ENCODE measurements around the gene COX20.

Gene COX20

GRCh38 chr1:244854166-244854565, 18.7 kb downstream of the COX20 start:
- DNase-seq: no peak

- no peak for DNase-seq
Measured at GRCh38 chr1:244854865-244855578, 19.6 kb downstream of the COX20 start.

GRCh38 chr1:244857761-244858160, 22.3 kb downstream of the COX20 start:
- no peak for DNase-seq

GRCh38 chr1:244858357-244858756, 22.9 kb downstream of the COX20 start:
- DNase-seq: no peak

GRCh38 chr1:244860078-244860477, 24.6 kb downstream of the COX20 start:
- no peak for DNase-seq

- DNase-seq: no peak
Measured at GRCh38 chr1:244860914-244861610, 25.6 kb downstream of the COX20 start.

- DNase-seq: no peak
Measured at GRCh38 chr1:244861683-244862082, 26.2 kb downstream of the COX20 start.

GRCh38 chr1:244862354-244862698, 26.9 kb downstream of the COX20 start:
- no peak for DNase-seq

GRCh38 chr1:244862699-244863490, 27.4 kb downstream of the COX20 start:
- DNase-seq: peak; percentile 97

- no peak for DNase-seq
Measured at GRCh38 chr1:244863491-244864252, 28.2 kb downstream of the COX20 start.

- DNase-seq: peak; percentile 98
Measured at GRCh38 chr1:244864253-244865027, 29.0 kb downstream of the COX20 start, which contains the start of gene HNRNPU. Gene HNRNPU (minus strand): TSS chr1:244864543. CDS start chr1:244864307, 236 bp downstream.

- DNase-seq: no peak
Measured at GRCh38 chr1:244865028-244865371, 29.5 kb downstream of the COX20 start.

GRCh38 chr1:244865820-244866219, 30.4 kb downstream of the COX20 start:
- DNase-seq: no peak

GRCh38 chr1:244866355-244866754, 30.9 kb downstream of the COX20 start:
- no peak for DNase-seq

- no peak for DNase-seq
Measured at GRCh38 chr1:244868484-244869363, 33.3 kb downstream of the COX20 start.

- no peak for DNase-seq
Measured at GRCh38 chr1:244869364-244869827, 33.9 kb downstream of the COX20 start.

- no peak for DNase-seq
Measured at GRCh38 chr1:244869950-244870349, 34.5 kb downstream of the COX20 start.

- peak; percentile 22 for DNase-seq
Measured at GRCh38 chr1:244874974-244875579, 39.6 kb downstream of the COX20 start.

GRCh38 chr1:244876228-244876910, 40.9 kb downstream of the COX20 start:
- no peak for DNase-seq

- no peak for DNase-seq
Measured at GRCh38 chr1:244878681-244879080, 43.2 kb downstream of the COX20 start.

Data from eye (tissue), 1 donor.